Fibroblast of pulmonary artery (primary cell): ENCODE data around the gene CCL20.

ENCODE experiments used
- DNase-seq: peaks from one replicate; pipeline ENCODE4 v3.0.0-alpha.2; 2010; ENCODE audit warnings: low read depth
- H3K4me3 ChIP-seq: replicated peaks from 2 replicates; pipeline ENCODE4 v1.5.1; 2011; ENCODE audit warnings: low read depth, mild to moderate bottlenecking, control low read depth, low read length, moderate library complexity
- TF ChIP-seq, protein P1 (sequence below): IDR thresholded peaks from 2 replicates; pipeline ENCODE4 v1.5.1; 2011; ENCODE audit warnings: mild to moderate bottlenecking, control low read depth, low read length, inconsistent platforms; ENCODE audit errors: missing control alignments

The CCL20 gene

DNA sequence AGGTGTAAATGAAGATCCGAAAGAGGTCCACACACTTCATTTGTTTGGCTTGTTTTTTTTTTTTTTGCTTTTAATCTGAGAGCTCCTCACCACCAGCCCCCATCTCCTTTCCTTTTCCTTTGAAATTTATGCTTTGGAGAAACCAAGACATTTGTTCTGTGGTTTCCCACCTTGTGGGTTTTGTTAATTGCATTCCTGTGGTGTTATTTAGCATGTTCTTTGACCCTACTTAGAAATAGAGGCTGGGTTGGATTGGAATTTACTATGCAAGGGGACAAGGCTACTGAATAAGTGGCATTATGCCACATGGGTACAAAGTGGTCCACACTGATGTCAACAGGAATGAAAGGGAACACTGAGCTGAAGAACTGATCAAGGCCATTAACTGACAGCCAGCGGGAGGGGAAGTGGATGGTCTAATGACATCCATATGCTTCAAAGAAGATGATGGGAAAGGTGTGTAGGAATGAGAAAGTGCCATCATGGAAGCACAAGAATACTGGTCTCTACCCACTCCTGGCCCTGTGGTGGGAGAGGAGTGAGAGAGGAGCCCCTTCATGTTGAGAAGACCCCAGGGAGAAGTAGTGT, 8.9 kb downstream of the CCL20 start:
- H3K4me3 ChIP-seq: no peak overlapping the region
- no peak for DNase-seq
- TF ChIP-seq, protein P1, sequence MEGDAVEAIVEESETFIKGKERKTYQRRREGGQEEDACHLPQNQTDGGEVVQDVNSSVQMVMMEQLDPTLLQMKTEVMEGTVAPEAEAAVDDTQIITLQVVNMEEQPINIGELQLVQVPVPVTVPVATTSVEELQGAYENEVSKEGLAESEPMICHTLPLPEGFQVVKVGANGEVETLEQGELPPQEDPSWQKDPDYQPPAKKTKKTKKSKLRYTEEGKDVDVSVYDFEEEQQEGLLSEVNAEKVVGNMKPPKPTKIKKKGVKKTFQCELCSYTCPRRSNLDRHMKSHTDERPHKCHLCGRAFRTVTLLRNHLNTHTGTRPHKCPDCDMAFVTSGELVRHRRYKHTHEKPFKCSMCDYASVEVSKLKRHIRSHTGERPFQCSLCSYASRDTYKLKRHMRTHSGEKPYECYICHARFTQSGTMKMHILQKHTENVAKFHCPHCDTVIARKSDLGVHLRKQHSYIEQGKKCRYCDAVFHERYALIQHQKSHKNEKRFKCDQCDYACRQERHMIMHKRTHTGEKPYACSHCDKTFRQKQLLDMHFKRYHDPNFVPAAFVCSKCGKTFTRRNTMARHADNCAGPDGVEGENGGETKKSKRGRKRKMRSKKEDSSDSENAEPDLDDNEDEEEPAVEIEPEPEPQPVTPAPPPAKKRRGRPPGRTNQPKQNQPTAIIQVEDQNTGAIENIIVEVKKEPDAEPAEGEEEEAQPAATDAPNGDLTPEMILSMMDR: no peak

DNA sequence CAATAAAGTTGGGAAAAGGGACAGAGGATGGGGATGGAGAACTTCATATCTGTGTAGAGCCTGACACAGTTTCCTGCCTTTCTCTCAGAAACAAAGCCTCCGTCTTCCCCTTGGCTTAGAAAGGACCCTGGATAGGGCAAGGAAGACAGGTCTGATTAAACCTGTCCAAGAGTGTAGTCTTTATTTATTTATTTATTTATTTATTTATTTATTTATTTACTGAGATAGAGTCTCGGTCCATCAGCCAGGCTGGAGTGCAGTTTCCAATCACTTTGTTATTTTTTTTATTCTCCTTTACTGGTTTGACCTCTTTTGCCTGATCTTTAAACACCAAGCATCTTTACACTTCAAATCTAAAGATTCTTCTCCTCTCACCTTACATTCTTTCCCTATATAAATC, 10.3 kb downstream of the CCL20 start:
- no peak overlapping the region for H3K4me3 ChIP-seq
- TF ChIP-seq, protein P1: no peak
- DNase-seq: no peak

DNA sequence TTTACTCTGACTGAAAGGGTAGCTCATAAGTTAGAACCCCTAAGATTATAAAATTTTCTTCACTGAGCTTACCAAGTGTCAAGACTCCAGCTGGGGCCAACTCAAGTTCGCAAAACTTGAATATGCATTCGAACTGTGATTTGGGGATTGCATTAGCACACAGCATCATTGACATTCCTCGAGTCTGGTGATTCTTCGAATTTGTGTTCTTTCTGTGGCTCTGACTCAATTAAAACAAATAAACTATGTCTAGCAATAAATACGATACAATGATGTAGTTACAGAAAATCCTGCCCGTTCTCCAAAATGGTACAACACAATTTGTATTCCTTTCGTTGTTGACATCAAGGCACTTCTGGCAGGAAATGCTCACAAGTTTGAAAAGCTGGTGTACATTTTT, 11.1 kb downstream of the CCL20 start:
- TF ChIP-seq, protein P1: no peak
- DNase-seq: no peak
- H3K4me3 ChIP-seq: no peak overlapping the region

DNA sequence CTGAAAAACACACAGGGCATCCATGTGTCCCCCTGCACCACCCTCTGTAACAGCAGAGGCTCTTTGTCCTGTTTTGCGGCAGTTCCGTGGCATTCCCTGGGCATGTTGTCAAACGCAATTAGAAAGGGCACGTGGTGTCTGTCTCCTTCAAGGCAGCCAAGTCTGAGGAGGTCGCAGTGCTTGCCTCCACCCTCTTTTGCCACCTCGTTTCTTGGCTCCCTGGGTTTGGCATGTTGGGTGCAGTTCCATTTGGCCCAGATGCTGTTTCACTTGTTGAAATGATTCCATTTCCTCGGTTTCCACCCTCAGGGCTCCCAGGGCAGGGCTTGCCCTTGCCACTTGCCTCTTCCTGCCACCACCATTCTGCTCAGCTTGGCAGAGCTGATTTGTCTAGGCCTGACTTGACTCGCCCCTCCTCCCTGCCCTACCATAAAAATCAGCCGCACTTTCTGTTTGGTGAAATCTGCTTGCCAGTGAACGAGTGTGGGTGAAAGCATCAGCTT, 12.4 kb downstream of the CCL20 start:
- TF ChIP-seq, protein P1: no peak
- no peak for DNase-seq
- H3K4me3 ChIP-seq: no peak overlapping the region

DNA sequence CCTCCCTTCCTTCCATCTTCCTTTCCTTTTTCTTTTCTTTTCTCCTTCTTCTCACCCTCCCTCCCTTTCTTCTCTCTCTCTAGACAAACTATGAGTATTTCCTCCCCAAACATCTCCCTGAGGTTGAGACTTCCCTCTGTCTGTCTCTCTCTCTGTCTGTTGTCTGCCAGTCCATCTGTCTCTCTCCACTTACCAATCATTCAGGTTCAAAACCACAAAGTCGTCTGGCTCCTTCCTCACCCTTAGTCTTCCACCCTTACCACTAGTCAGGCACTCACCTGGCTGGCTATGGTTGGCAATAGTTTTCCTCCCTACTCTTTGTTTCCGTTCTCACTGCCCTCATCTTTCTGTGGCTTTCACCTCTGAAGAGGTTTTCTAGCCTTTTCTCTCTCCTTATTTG, 12.9 kb downstream of the CCL20 start:
- no peak overlapping the region for H3K4me3 ChIP-seq
- no peak for DNase-seq
- TF ChIP-seq, protein P1: no peak

DNA sequence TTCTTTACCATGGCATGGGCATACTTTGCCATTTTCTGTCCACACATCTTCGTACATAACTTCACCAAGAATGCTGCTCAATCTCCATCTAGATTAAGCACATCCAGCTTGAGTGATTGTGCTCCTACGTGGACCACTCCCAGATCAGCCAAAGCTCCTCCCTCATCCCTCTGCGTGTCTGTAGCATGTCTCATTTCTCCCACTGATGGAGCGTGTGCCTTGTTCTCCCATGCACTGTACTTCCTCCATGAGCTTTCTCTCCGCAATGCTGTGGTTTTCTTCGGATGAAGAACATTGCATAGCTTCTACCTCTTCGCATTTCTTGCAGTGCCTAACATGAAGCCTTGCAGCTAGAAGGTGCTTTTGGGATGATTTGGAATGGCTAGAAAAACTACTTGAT, 13.5 kb downstream of the CCL20 start:
- no peak for DNase-seq
- TF ChIP-seq, protein P1: no peak
- no peak overlapping the region for H3K4me3 ChIP-seq

DNA sequence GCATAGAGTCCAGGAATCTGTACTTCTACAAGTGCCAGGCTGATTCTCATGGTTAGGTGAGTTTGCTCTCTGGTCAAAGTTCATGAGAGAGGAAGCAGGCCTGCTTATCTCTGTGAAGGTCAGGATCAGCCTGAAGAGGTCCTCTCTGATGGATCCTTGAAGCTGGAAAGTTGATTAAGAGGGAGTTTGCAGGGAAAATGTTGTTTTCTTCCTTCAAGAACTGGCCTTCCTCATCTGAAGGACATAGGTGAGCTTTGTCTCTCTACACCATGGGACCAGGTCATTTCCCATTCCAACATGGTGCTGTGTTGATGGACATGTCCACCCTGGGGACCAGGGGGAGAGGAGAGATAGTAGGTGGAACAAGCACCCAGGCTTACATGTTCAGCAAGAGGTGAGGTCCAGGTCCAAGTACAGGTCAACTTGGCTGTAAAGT, 14.9 kb downstream of the CCL20 start:
- TF ChIP-seq, protein P1: no peak
- DNase-seq: no peak
- no peak overlapping the region for H3K4me3 ChIP-seq
